ENCODE measurements around the gene WDR33.

The WDR33 gene

DNA sequence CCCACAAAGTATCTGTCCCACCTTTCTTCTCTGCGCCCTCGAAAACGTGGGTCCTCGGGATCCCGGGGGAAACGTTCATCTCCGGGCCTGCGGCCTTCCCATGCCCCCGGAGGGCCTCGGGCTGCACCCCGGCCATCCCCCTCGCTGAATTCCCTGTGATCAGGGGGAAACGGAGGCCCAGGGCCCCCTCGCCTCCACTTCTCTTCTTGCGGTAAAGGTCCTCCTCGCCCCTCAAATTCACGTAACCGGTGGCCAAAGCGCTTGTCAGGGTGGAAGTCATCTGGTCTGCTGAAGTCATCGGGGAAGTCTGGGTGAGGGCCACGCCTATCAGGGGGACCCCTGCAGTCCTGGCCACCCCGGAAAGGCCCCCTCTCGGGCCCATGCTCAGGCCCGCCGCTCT lies 97.4 kb downstream of the WDR33 start:
- no peak for DNase-seq

DNA sequence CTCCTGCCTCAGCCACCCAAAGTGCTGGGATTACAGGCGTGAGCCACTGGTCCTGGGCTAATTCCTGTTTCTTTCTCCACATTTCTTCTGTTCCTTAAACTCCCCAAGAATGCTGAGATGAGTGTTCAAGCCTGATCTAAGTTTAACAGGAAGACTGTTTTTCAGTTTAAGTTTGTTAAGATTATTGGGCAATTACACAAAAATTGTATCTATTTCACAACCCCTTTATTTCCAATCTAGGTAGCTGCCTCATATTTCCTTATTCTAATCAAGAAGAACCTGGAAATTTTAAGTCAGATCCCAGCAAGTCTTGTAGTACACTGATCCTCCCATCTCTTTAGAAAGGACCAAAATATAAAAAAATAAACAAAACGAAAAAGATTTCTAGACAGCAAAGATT lies 98.0 kb downstream of the WDR33 start:
- DNase-seq = no peak

DNA sequence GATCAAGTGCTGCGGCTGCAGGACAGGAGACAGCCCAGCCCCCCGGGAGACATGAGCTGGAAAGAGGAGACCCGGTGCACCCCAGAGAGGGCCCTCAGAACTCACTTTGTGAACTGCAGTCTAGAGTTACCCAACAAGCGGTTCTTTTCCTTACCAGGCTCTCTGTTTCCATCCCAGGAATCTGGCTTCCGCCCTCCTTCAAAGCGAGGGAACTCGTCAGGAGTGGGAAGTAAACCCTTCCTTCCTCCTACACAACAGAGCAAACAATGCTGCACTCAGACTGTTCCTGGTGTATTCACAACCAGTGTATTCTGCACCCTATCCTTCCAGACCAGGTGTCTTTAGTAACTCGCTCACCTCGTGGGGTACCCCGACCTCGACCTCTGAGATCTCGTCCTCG lies 101.6 kb downstream of the WDR33 start:
- DNase-seq = no peak

DNA sequence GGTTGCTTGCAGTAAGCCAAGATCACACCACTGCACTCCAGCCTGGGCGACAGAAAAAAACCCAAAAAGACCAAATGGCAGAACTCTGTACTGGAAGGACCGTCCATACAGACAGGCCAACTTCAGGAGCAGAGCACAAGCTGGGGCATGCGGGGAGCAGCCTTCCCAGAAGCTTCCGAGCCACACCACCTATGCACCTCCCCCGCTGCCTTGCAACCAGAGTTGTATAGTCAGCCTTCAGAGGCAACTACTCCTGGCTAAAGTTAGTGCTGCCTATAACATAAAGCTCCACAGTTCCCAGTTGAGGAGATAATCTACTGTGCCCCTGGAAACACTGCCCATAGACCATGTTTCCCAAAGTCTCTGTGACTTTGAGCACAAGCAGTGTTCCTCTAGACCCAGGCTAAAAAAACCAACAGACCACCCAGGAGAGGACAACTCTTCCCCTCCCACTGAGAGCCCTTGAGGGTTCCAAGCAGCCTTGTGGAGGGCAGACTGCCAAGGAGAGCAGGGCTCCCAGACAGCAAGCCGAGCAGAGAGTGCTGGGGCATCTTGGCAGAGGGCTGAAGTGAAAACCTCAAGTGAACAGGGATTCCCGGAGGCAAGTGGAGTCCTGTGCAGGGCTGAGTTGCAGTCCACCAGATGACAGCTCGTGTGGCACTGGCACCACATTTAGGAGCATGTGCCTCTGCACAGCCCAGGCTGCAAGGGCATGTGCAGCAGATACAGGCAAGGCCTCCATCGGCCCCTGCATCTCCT lies 102.9 kb downstream of the WDR33 start:
- no peak for DNase-seq

DNA sequence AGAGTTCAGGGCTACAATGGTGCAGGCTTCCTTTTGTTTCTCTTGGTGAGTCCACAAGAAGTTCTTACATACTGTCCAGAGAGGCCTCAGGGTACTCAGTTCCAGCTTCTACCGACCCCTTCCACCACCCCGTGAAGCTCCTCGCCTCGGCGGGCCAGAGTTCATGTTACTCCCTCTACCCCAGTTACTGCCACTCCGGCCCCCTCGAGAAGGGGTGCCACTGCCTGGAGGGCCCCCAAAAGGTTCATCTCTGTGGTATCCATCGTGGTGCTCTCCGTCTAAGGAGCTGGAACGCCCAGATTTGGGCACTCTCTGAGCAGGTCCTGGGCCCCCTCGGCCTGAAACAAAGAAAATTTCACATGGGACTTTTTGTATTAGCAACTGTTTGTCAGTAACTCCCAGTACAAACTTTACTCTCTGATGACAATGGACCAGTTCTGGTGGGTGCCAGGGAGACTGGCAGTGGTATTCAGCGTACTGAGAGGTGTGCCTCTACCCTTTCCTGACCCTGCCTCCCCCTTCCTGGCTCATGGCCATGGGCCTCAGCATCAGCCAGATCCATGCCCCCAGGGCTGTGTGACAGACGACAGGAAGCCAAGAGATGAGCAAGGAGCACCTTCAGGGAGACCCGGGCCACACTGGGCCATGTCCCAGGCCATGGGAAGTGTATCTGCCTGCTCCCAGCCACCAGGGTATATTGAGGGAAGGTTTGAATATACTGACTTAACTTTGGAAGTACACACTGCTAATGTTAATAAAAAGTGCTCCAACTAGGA lies 104.6 kb downstream of the WDR33 start:
- DNase-seq = no peak

DNA sequence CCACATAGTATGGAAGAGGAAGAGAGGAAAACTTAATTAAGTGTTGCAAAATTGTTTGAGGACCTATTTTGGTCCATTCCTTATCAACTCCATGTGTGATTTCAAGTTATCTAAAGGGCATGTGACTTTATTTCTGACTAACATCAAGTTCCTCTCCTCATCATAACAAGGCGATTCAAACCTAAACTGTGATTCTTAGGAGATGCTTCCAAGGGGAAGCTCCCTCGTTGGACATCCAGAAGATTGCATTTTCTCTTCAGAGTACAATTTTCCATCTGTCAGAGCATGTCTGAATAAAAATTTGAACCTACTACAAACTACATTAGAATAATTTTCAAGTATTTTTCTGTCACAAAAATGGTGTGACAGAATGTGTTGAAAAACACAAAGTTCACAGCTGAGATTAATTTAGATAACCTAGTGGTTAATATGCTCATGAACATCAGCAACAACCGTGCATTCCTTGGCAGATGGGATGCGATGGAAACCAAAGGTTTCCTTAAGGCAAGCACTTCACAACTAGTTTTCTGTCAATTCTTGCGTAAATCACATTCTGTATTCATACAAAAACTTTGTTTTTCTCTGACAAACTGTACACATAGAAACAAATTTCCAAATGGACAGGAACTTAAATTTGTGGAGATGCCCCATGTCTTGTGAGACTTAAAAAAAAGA lies 105.4 kb downstream of the WDR33 start:
- no peak for DNase-seq

DNA sequence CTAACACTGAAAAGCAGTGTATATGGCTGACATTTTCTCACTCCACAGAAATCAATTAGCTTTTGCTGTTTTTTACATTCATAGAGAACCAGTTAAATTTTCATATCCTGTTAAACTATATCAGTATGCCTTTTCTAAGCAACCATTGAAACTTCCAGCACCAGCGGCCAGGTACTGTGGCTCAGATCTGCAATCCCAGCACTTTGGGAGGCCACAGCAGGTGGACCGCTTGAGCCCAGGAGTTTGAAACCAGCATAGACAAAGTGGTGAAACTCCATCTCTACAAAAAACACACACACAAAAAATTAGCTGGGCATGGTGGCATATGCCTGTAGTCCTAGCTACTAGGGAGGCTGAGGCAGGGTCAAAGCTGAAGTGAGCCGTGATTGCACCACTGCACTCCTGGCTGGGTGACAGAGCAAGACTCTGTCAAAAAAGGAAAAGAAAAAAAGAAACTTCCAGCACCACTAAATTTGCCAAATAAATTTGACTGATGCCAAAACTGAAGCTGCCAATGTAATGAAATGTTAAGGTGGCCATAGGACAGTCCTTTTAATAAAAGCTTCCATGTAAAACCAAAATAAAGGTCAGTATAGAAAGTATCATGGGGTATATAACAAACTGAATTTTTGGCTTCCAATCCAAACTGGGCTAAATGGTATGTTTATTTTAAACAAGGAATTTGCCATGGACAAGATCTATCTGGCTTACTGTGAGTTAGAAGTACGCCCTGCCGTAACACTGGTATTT lies 106.2 kb downstream of the WDR33 start:
- no peak for DNase-seq

DNA sequence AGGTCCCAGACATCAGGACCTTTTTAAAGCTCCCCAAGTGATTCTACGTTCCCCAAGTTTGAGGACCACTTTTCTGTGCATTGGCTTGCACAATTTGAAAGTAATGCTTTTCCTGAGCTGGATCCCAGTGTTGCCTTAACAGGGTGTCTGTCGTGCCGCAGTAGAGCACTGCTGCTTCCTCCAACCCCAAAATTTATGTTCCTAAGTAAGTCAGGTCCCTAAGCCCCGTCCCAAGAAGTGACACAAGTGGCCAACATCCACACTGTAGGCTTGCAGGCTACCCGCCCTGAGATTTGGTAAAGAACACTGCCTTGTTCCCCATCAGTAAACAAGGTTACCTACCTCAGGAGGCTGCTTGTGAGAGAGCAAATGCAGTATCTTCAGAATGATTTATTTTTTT lies 107.7 kb downstream of the WDR33 start:
- no peak for DNase-seq

DNA sequence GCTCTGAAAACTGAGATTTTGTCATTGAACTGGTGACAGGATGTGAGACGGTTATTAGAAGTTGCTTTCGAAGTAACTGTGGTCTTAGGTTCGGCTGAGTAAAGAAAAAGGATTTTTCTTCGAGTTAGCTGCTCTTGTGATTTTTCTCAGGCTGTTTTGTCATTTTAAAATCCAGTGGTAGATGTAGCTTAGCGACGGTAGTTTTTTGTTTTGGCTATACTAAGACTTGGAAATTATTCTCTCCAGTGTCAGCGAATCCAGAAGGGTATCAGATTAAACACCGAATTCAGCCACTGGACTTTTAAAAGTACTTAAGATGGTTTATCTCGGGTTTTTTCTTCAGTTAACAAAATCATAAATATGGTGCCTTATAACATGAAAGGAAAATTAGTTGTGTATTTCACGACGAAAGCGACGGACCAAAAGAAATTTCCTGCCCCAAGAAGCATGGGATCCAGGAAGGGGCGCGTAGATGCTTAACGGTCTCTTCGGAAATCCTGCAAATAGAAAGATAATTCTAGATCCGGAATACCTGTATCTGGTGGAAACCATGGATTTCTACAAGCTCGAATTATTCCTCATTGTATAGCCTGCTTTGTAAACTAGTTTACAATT lies 108.5 kb downstream of the WDR33 start:
- no peak for DNase-seq

DNA sequence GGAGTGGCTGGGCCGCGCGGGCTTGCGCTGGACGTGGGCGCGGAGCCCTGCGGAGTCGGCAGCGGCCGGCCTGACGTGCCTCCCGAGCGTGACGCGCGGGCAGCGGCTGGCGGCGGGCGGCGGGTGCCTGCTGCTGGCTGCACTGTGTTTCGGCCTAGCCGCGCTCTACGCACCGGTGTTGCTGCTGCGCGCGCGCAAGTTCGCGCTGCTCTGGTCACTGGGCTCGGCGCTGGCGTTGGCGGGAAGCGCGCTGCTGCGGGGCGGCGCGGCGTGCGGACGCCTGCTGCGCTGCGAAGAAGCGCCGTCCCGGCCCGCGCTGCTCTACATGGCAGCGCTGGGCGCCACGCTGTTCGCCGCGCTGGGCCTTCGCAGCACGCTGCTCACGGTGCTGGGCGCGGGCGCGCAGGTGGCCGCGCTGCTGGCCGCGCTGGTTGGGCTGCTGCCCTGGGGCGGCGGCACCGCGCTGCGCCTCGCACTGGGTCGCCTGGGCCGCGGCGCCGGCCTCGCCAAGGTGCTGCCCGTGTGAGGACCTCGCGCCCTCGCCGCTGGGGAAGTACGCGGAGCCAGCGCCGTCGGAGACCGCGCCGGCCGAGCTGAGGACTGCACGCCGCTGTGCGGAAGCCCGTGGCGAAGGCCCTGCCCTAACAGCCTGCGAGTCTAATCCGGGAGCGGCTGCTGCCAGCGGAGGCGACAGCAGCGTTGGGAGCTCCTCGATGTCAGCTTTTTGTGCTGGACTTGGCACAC lies 109.1 kb downstream of the WDR33 start:
- peak; percentile 68 for DNase-seq

DNA sequence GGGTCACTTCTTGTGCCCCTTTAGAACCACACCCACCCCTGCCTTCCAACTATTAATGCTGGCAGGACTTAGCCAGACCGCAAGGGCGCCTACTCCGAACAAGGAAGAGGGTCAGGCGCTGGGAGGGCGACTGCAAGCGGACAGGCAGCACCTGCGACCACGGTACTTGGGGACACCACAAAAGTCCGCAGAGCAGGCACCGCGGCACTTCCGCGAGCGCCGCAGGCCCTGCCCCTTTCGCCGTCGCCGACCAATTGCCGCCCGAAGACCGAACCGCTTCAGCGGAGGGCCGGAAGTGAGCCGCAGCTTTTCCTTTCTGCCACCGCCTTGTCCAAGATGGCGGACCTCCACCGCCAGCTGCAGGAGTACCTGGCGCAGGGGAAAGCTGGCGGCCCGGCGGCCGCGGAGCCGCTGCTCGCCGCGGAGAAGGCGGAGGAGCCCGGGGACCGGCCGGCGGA lies 109.7 kb downstream of the WDR33 start, which contains the start of gene SFT2D3:
Gene SFT2D3 (plus strand): TSS at position 305 of the 458 bp plus-strand sequence. CDS start 32 bp downstream, at position 337.
- peak; percentile 88 for DNase-seq

DNA sequence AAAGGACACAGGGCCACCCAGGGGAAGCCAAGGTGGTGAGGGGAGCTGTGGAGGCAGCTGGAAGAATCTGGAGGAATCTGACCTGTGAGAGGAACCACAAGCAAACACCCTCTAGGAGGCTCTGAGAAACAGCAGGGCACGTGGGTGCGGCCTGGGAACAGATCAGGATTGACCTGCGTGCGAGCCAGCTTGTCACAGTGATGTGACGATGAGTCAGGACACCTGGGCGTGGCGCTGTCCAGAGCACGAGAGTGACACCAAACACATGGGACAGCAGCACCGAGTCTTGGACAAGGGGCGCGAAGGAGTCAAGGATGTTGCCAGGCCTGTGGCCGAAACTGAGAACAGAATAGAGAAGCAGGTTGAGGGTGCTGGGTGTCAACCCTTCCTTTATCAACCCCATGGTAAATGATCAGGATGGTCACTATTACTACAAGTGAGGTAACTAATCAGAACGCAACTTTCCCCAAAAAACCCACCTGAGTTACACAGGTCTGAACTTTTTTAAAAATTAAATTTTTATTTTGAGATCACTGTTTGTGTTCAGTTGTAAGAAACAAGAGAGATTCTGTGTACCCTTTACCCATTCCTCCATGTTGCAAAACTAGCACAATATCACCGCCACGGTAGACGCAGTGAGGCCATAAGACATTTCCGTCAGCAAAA lies 110.3 kb downstream of the WDR33 start:
- DNase-seq = peak; percentile 49

DNA sequence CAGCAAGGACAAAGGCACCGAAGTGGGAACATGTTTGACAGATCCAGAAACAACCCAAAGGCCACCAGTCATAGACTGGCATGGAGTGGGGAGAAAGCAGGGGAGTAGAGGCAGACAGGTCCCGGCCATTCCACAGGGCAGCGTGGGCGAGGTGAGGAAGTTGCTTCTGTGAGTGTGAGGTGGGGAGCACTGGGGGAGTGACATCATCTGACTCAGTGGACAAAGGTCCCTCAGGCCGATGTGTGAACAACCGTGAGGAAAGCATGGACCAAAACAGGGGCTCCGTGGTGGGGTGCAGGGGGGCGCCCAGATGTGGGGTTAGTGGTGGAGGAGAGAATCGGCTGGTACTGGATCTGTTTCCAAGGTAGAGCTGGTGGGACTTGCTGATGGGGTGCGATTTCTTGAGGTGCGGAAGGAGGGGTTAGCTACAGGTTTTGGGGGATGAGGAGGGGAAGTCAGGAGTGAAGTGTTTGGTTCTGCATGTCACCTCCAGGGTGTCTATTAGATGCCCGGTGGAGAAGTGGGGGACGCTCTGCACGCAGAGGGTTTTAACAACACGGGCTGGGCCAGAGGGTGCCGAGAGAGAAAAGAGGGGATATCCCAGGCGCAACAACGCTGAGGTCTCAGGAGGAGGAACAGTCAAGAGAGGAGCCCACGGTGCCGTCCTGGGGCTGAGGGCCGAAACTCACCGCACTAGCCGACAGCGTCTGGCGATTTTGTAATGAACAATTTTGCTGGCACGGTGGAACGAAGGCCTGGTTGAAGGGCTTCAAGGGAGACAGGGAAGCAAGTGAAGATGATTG lies 112.2 kb downstream of the WDR33 start:
- no peak for DNase-seq

DNA sequence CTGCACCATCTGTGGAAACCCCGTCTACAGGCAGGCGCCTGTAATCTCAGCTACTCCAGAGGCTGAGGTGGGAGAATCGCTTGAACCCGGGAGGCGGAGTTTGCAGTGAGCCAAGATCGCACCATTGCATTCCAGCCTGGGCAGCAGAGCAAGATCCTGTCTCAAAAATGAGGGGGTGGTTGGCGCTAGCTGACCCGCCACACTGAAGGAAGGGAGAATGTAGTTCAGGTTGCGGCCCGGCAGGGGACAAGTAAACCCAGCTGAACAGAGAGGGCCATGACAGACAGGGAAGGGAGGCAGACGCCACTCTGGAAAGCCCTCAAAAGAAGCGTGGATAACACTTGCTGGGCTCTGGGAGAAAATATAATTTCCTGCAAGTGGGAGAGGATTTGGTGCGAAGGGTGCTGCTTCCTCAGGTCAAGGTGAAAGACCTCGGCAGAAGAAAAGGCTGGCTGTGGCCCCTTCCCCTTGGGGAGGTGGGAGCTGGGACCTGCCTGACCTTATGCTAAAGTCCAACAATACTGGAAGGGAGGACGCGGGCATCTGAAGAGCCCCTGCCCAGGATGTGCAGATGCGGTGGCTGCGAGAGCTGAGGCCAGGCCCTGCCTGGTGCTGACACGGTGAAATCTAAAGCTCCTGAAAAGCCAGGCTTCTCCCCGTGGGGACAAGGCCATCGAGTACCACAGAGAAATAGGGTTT lies 113.3 kb downstream of the WDR33 start:
- no peak for DNase-seq

DNA sequence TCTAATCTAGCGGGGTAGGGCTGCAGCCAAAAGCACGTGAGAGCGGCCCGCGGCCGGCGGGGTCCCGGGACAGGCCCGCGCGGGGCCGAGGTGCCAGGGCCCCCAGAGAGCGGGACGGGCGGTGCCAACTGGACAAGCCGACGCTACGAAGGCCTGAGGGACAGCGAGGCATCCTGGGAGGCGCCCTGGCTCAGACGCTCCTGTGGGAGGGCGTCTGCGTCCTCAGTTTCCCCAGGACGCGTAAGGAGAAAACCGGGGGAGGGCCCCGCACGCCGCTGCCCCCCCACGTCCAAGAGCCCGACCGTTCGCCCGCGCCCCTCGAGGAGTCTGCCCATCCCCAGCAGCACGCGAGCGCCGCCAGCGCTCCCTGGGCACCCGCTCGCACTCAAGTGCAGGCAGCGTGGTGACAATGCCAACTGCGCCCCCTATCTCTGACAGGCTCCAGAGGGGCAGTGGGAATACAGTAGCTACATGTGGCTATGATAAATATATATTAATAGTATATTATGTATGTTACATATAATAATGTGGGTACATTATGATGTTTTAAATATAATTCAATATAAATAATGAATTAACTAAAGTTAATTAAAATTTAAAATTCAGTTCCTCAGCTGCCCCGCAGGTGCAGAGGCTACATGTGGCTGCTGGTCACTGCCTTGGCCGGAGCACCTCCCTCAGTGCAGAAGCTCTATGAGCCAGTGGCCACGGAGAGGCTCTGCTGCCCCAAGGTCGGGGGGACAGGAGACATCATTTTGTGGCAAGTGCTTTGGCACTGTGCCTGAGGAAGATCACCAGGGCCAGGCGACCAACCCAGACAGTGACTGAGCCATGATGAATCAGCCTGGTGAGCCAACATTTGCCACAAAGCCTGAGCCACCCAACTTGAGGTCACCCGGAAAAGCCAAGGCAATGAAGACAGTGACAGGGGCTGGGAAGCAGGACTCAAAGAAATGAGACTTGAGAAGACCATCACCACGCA lies 115.2 kb downstream of the WDR33 start:
- peak; percentile 50 for DNase-seq

DNA sequence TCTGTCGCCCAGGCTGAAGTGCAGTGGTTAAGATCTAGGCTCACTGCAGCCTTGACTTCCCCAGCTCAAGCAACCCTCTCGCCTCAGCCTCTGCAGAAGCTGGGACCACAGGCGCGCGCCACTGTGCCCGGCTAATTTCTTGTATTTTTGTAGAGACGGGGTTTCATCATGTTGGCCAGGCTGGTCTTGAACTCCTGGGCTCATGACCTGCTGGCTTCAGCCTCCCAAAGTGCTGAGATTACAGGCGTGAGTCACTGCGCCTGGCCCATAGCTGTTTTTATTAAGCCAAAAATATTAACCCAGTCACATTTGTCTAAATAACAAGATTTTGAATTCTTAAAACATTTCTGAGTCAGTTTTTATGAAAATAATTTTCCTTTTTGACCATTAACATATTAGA lies 116.0 kb downstream of the WDR33 start:
- no peak for DNase-seq

DNA sequence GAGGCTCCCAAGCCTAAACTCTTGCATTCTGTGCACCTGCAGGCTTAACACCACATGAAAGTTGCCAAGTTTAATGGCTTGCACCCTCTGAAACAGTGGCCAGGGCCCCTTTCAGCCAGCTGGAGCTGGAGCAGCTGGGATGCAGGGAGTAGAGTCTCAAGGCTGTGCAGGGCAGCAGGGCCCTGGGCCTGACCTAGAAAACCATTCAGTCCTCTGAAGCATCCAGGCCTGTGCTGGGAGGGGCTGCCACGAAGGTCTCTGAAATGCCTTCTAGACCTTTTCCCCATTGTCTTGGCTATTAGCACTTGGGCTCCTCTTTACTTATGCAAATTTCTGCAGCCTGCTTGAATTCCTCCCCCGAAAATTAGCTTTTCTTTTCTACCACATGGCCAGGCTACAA lies 120.3 kb downstream of the WDR33 start:
- DNase-seq = no peak

DNA sequence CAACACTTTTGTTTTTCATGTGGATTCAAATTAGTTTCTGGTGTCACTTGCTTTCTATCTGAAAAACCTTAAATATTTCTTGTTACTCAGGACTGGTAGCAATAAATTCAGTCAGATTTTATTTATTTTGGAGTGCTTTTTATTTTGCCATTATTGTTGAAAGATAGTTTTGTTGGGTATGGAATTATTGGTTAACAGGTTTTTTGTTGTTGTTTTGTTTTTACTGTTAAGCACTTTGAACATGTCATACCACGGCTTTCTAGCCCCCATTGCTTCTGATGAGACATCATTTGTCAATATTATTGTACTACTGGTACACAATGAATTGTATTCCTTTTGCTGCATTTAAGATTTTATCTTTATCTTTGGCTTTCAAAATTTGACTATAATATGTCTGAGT lies 122.6 kb downstream of the WDR33 start:
- DNase-seq = no peak
